ENCODE results near the gene KEAP1.

The KEAP1 gene

DNA sequence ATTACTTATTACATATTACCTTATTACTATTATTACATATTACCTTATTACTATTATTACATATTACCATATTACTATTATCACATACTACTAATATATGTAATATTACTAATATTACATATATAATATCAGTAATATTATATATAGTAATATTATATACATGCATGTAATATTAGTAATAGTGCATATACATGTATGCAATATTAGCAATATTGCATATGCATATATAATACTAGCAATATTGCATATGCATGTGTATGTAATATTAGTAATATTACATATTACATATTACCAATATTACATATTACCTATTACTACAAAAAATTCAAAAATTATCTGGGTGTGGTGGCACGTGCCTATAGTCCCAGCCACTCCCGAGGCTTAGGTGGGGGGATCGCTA is 60.5 kb downstream of the KEAP1 start:
- DNase-seq = no peak

DNA sequence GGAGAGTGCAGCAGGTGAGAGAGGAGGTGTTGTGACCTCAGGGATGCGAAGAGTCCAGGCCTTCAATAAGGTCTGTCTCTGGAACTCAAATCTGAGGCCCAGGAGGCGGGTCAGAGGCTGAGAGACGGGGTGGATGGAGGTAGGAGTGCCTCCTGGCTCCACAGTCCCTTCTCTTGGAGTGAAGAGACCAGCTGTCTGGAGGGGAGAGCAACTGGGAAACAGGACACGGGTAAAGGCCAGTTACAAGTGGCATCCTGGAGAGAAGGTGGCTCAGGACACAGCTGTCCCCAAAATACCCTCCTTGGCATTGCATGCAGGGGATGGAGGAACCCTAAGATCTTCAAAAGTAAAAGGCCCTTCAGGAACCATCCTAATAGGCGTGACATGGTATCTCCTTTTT is 63.6 kb downstream of the KEAP1 start:
- no peak for DNase-seq
